ENCODE data around the gene MAML3. TPM values are rescaled to one million over a fixed set of nuclear protein-coding genes. Genes with fewer than 3 reads are reported as not detected.

The MAML3 gene
- total RNA-seq, 1 experiment from 2014 or later, result 12.1 TPM

GRCh38 chr4:140044337-140044902, 109.6 kb downstream of the MAML3 start:
- Histone ChIP-seq H3K4me3 (ENCODE audit: low read depth, low read length) (no peak overlapping the region), H3K9me3 (no peaks in the 10 kb centered on the region), H3K27me3 (replicated peaks; ENCODE audit: control insufficient read depth, insufficient read depth, low read length) (no peaks in the 10 kb centered on the region), H3K36me3 (ENCODE audit: control insufficient read depth, insufficient read depth, low read length) (no peaks in the 10 kb centered on the region), H3K4me1 (peaks cover 59% of the 10 kb centered on the region)
- no peak overlapping the region for H3K27ac Mint-ChIP-seq (ENCODE audit: unreplicated experiment)
- H3K4me1 Mint-ChIP-seq (ENCODE audit: low read depth, unreplicated experiment), result peaks cover 52% of the 10 kb centered on the region
- BruUV-seq (replicated peaks), result no TSS peak
- H3K9me3 Mint-ChIP-seq (ENCODE audit: unreplicated experiment), result no peaks in the 10 kb centered on the region
- DNase-seq, result no peak
- H3K4me3 Mint-ChIP-seq (ENCODE audit: unreplicated experiment), result no peak overlapping the region
- H3K27me3 Mint-ChIP-seq (ENCODE audit: insufficient read depth, unreplicated experiment), result no peaks in the 10 kb centered on the region
- POLR2A ChIA-PET, result no interaction called here
- no peak for TF ChIP-seq CTCF (IDR thresholded peaks at IDR 0.05; ENCODE audit: insufficient read depth in 1 of 2, low read depth in 1 of 2, low read length in 1 of 2, severe bottlenecking in 1 of 2, unreplicated experiment in 1 of 2)
- CTCF ChIA-PET, result no interaction called here
- peaks cover 5% of the 10 kb centered on the region for H3K36me3 Mint-ChIP-seq (ENCODE audit: insufficient read depth, unreplicated experiment)
- intact Hi-C loops (cut with micrococcal nuclease; ENCODE audit: unreplicated experiment), result no loop called here

GRCh38 chr4:140042634-140043033, 111.3 kb downstream of the MAML3 start:
- no peak overlapping the region for H3K4me3 ChIP-seq (ENCODE audit: low read depth, low read length)
- CTCF ChIA-PET, result no interaction called here
- H3K9me3 ChIP-seq, result no peaks in the 10 kb centered on the region
- peaks cover 64% of the 10 kb centered on the region for H3K4me1 ChIP-seq
- no peaks in the 10 kb centered on the region for H3K9me3 Mint-ChIP-seq (ENCODE audit: unreplicated experiment)
- H3K27me3 Mint-ChIP-seq (ENCODE audit: insufficient read depth, unreplicated experiment), result no peaks in the 10 kb centered on the region
- no peaks in the 10 kb centered on the region for H3K36me3 ChIP-seq (ENCODE audit: control insufficient read depth, insufficient read depth, low read length)
- intact Hi-C loops (cut with micrococcal nuclease; ENCODE audit: unreplicated experiment), result no loop called here
- H3K36me3 Mint-ChIP-seq (ENCODE audit: insufficient read depth, unreplicated experiment), result no peaks in the 10 kb centered on the region
- peak overlapping the region; percentile 12 for H3K27ac Mint-ChIP-seq (ENCODE audit: unreplicated experiment)
- H3K4me3 Mint-ChIP-seq (ENCODE audit: unreplicated experiment), result no peak overlapping the region
- TF ChIP-seq CTCF (IDR thresholded peaks at IDR 0.05; ENCODE audit: insufficient read depth in 1 of 2, low read depth in 1 of 2, low read length in 1 of 2, severe bottlenecking in 1 of 2, unreplicated experiment in 1 of 2), result no peak
- no peak for DNase-seq
- H3K4me1 Mint-ChIP-seq (ENCODE audit: low read depth, unreplicated experiment), result peaks cover 55% of the 10 kb centered on the region
- POLR2A ChIA-PET, result no interaction called here
- H3K27me3 ChIP-seq (replicated peaks; ENCODE audit: control insufficient read depth, insufficient read depth, low read length), result no peaks in the 10 kb centered on the region
- no TSS peak for BruUV-seq (replicated peaks)

- Mint-ChIP-seq H3K27ac (ENCODE audit: unreplicated experiment) (peak overlapping the region; percentile 16), H3K9me3 (ENCODE audit: unreplicated experiment) (no peaks in the 10 kb centered on the region), H3K27me3 (ENCODE audit: insufficient read depth, unreplicated experiment) (no peaks in the 10 kb centered on the region), H3K4me1 (ENCODE audit: low read depth, unreplicated experiment) (peaks cover 45% of the 10 kb centered on the region), H3K4me3 (ENCODE audit: unreplicated experiment) (peak overlapping the region; percentile 8), H3K36me3 (ENCODE audit: insufficient read depth, unreplicated experiment) (no peaks in the 10 kb centered on the region)
- no TSS peak for BruUV-seq (replicated peaks)
- Histone ChIP-seq H3K36me3 (ENCODE audit: control insufficient read depth, insufficient read depth, low read length) (no peaks in the 10 kb centered on the region), H3K4me1 (peaks cover 44% of the 10 kb centered on the region), H3K27me3 (replicated peaks; ENCODE audit: control insufficient read depth, insufficient read depth, low read length) (no peaks in the 10 kb centered on the region), H3K4me3 (ENCODE audit: low read depth, low read length) (no peak overlapping the region), H3K9me3 (no peaks in the 10 kb centered on the region)
- ChIA-PET POLR2A (interaction anchor here (0.5 to 2.0 kb wide), 3 partner anchors 10 to 85 kb away, joined by 3 to 9 read pairs (median 7); no protein-coding TSS in a partner anchor), CTCF (interaction anchor here (0.6 to 1.9 kb wide), 4 partner anchors 11 to 214 kb away, joined by 3 to 7 read pairs (median 4); no protein-coding TSS in a partner anchor)
- DNase-seq, result no peak
- TF ChIP-seq CTCF (IDR thresholded peaks at IDR 0.05; ENCODE audit: insufficient read depth in 1 of 2, low read depth in 1 of 2, low read length in 1 of 2, severe bottlenecking in 1 of 2, unreplicated experiment in 1 of 2), result no peak
- intact Hi-C loops (cut with micrococcal nuclease; ENCODE audit: unreplicated experiment), result loop anchor here (5.0 kb wide), 1 partner anchor 371 kb away; the partner anchor contains the start of gene MGST2
Measured at GRCh38 chr4:140038031-140038533, 115.9 kb downstream of the MAML3 start.

Measured in Caco-2 (cell line).